Measurements from ENCODE around the gene KCNF1.

The KCNF1 gene

GRCh38 chr2:10876963-10877362 is 34.8 kb upstream of the KCNF1 start:
- no peak overlapping the region for H3K27ac ChIP-seq
- no peak for TF ChIP-seq CTCF (conservative IDR thresholded peaks at IDR 0.05)

DNA sequence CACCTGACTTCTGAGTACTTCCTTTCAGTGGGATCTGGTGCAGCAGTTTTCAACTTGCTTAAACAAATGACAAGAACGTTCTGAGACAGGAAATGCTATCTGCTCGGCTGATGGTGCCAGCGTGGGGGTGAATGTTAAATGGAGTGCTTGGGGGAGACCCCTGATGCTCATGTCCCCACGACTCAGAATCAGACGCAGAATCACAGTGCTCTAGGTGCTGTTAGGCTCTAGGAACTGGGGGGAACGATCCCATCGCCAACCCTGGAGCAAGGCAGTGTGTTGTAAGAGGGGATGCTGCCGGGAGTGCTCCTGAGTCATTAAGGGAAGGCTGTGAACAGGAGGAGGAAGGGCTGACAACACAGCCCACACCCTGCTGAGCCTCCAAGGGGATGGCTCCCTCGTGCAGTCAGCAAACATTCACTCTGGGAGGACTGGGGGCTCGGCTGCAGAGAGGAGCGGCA is 34.1 kb upstream of the KCNF1 start:
- TF ChIP-seq CTCF (conservative IDR thresholded peaks at IDR 0.05): no peak
- H3K27ac ChIP-seq: no peak overlapping the region

GRCh38 chr2:10878268-10878915 is 33.3 kb upstream of the KCNF1 start:
- no peak overlapping the region for H3K27ac ChIP-seq
- no peak for TF ChIP-seq CTCF (conservative IDR thresholded peaks at IDR 0.05)

DNA sequence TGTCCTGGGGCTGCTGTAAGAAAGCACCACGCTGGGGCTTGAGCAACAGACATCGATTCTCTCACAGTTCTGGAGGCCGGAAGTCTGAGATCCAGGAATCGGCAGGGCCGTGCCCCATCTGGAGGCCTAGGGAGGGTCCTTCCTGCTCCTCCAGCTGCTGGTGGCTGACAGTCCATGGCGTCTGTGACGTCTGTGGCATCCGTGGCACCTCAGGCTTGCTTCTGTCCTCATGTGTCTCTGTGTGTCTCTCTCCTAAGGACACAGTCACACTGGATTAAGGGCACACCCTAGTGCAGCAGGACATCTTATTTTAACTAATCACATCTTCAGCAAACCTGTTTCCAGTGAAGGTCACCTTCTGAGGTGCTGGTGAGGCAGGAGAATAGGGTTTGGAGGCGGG is 32.6 kb upstream of the KCNF1 start:
- TF ChIP-seq CTCF (conservative IDR thresholded peaks at IDR 0.05): no peak

DNA sequence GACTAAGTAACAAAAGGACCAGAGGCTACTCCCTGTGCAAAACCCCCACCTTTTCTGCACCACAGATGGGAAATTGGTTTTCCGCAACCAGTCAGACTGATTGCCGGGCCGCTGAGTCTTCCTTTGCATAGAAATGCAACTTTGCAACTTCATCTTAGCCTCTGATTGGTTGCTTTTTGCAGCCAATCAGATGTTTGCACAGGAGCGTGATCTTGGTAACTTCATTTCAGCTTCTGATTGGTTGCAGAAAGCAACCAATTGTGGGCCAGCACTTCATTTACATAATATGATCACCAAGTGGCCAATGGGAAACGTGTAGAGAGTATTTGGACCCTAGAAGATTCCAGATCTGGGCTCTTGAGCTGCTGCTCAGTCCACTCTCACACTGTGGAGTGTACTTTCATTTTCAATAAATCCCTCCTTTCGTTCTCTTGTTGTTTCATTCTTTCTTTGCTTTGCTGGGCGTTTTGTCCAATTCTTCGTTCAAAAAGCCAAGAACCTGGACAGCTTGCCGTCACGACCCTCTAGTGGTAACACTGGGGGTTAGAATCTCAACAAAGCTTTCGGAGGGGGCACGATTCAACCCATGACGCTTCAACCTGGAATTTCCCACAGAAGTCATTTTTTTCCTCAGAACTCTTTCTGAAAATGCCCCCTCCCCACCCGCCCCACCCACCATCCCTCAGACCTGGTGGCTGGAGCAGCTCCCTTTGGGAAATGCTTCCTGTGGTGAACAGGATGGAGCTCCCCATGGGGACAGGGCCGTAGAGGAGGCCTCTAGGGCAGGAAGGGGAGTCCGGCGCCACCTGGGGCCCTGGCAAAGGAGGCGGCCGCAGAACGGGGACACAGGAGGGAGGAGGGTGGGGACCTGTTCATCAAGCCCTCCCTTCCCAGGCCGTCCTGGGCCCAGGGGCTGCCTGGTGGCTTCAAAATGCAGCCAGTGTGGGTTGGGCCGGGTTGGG is 31.8 kb upstream of the KCNF1 start:
- TF ChIP-seq CTCF (conservative IDR thresholded peaks at IDR 0.05): no peak
- H3K27ac ChIP-seq: no peak overlapping the region

More for the DNA sequence above, 32.6 kb upstream of the KCNF1 start:
- no peak overlapping the region for H3K27ac ChIP-seq

GRCh38 chr2:10880586-10881321 is 31.0 kb upstream of the KCNF1 start:
- TF ChIP-seq CTCF (conservative IDR thresholded peaks at IDR 0.05): no peak
- H3K27ac ChIP-seq: no peak overlapping the region

DNA sequence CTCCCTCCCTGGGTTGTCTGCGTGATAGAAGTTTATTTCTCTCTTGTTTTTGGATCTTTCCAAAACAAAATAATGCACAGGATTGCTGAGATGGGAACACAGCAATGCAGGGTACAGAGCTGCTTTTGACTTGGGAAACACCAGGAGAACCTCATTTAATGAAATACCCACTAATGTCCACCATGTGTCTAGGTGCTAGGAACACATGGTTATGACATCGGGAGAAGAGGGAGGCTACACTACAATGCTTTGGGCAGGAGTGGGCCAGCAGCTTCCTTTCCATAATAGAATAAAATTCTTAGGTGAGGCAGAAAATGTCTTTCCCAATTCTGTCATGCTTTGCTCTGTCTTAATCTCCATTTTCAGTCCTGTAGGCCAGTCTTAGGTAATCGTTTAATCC is 29.2 kb upstream of the KCNF1 start:
- no peak for TF ChIP-seq CTCF (conservative IDR thresholded peaks at IDR 0.05)
- H3K27ac ChIP-seq: no peak overlapping the region
